Effector memory CD4-positive, alpha-beta T cell (primary cell): ENCODE results near the gene ATP8A2.

ENCODE experiments used
- DNase-seq, 3 donors: peaks; one replicate each; pipeline ENCODE4 v3.0.0-alpha.2; 2020
- H3K27ac ChIP-seq: 2 replicates; pipeline ENCODE4 v1.7.0; 2013; ENCODE audit warnings: mild to moderate bottlenecking, low read length, moderate library complexity; ENCODE audit not compliant: insufficient read depth, poor library complexity, severe bottlenecking
- H3K27me3 ChIP-seq: replicated peaks from 2 replicates; pipeline ENCODE4 v1.7.0; 2013; ENCODE audit warnings: mild to moderate bottlenecking, low read length; ENCODE audit not compliant: insufficient read depth, control insufficient read depth, poor library complexity, severe bottlenecking
- H3K36me3 ChIP-seq: 2 replicates; pipeline ENCODE4 v1.7.0; 2013; ENCODE audit warnings: mild to moderate bottlenecking, low read length, moderate library complexity; ENCODE audit not compliant: control insufficient read depth, insufficient read depth
- H3K4me1 ChIP-seq: 2 replicates; pipeline ENCODE4 v1.7.0; 2013; ENCODE audit warnings: low read length, mild to moderate bottlenecking; ENCODE audit not compliant: control insufficient read depth, insufficient read depth, poor library complexity, severe bottlenecking
- H3K4me3 ChIP-seq: 2 replicates; pipeline ENCODE4 v1.7.0; 2013; ENCODE audit warnings: low read length, low read depth, mild to moderate bottlenecking; ENCODE audit not compliant: insufficient read depth, poor library complexity, severe bottlenecking
- H3K9me3 ChIP-seq: 2 replicates; pipeline ENCODE4 v1.7.0; 2013; ENCODE audit warnings: mild to moderate bottlenecking, low read length, moderate library complexity; ENCODE audit not compliant: control insufficient read depth

ATP8A2 gene

DNA sequence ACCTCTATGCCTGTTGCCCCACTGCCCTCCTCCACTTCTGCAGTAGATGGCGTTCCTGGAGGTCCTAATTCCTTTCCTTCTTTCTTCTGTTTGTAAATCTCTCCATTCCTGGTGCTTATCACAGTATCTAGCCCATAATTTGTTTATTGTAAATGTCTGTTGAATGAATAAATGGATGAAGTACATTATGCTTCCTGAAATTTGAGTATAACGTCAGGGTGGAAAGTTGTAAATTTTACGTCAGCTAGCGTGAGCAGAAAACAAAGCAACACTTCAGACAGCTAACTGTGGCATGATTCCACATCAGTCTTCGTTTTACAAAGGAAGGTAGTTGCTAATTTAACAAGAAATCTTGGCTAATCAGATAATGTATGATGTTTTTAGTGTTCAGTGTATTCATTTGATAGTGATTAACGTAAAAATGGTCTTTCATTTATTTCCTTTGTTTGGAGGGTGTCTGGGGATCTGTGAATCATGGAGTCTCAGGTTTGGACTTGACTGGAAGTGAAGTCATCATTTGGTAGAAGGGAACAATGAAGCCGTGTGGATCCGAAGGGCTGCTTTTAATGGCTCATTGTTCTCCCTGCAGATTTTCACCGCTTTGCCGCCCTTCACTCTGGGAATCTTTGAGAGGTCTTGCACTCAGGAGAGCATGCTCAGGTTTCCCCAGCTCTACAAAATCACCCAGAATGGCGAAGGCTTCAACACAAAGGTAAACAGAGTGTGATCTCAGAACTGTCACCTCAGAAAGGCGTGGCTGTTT lies 465.0 kb downstream of the ATP8A2 start:
- Histone ChIP-seq H3K27ac (no peak overlapping the region), H3K36me3 (no peaks in the 10 kb centered on the region), H3K4me3 (no peak overlapping the region), H3K4me1 (no peaks in the 10 kb centered on the region), H3K27me3 (no peaks in the 10 kb centered on the region), H3K9me3 (no peaks in the 10 kb centered on the region)
- no peak for DNase-seq

DNA sequence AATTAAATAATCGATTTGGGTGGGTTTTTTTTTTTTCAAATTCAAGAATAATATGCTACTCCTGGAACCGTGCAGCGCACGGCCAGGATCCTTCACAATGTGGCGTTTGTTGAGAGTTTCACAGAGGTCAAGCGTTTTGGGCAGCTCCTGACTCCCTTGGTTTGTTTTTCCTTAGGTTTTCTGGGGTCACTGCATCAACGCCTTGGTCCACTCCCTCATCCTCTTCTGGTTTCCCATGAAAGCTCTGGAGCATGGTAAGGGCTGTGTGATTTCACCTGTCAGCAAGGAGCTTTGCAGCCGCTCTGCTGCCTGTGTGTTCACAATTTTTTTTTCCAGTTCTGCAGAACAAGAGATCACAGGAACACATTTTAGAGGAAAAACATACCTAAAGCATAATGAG lies 467.6 kb downstream of the ATP8A2 start:
- H3K27ac ChIP-seq, result no peak overlapping the region
- H3K9me3 ChIP-seq, result no peaks in the 10 kb centered on the region
- DNase-seq, result no peak
- H3K4me3 ChIP-seq, result no peak overlapping the region
- no peaks in the 10 kb centered on the region for H3K4me1 ChIP-seq
- no peaks in the 10 kb centered on the region for H3K27me3 ChIP-seq
- no peaks in the 10 kb centered on the region for H3K36me3 ChIP-seq

DNA sequence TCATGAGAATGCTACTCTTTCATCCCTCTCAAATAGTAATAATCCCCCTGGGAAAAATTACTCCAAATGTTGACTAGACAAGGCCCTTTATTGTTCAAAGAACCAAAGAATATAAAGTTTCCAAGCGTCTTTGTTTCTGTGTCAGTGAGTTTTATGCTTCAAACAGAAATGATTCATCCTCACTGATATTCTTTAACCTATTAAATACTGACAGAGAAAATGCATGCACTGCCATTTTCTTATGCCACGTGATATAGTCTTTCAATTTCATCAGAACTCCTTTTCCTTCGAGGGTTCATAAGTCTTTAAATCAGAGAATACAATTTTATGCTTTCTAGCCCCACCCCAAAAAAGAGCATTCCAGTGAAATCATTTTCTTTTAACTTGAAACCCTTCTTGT lies 468.5 kb downstream of the ATP8A2 start:
- H3K27ac ChIP-seq, result no peak overlapping the region
- no peaks in the 10 kb centered on the region for H3K36me3 ChIP-seq
- H3K4me1 ChIP-seq, result no peaks in the 10 kb centered on the region
- no peak for DNase-seq
- no peaks in the 10 kb centered on the region for H3K27me3 ChIP-seq
- no peaks in the 10 kb centered on the region for H3K9me3 ChIP-seq
- no peak overlapping the region for H3K4me3 ChIP-seq

DNA sequence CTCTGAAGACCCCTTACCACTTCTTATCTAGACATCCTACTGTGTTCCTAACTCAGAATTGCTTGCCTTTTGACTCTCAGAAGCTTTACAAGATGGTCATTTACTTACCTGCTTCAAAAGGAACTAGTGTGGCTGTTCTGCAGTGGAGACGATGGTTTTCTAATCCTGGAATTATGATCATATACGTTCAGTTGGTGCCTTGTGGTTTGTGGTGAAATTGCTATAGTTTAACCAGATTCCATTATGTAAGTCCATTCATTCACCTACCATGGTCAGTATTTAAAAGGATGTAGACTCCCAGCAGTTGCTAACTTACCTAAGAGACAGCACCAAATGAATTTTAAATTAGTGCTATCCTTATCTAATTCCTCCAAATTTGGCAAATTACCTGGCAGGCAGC lies 469.2 kb downstream of the ATP8A2 start:
- DNase-seq, result no peak
- Histone ChIP-seq H3K27ac (no peak overlapping the region), H3K36me3 (no peaks in the 10 kb centered on the region), H3K9me3 (no peaks in the 10 kb centered on the region), H3K4me3 (no peak overlapping the region), H3K27me3 (no peaks in the 10 kb centered on the region), H3K4me1 (no peaks in the 10 kb centered on the region)

DNA sequence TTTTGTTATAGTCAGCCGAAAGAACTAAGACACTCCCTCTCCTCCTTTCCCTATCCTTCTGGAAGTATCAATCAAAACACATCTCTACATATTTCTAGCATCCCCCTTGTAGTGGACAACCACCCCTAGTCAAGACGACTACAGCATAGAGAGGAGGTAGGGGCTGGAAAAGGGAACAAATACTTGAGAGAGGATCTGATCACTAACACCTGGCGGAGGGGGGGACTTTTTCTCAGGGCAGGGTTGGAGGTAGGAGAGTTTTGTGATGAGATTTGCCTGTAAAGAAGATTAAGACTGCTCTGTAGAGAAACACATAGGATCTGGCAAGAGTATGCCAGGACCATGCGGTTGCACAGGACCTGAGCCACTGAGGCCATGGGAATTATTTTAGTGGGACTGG lies 471.9 kb downstream of the ATP8A2 start:
- Histone ChIP-seq H3K36me3 (no peaks in the 10 kb centered on the region), H3K27me3 (no peaks in the 10 kb centered on the region), H3K4me1 (peaks cover 7% of the 10 kb centered on the region), H3K27ac (no peak overlapping the region), H3K9me3 (no peaks in the 10 kb centered on the region), H3K4me3 (no peak overlapping the region)
- DNase-seq, result no peak

DNA sequence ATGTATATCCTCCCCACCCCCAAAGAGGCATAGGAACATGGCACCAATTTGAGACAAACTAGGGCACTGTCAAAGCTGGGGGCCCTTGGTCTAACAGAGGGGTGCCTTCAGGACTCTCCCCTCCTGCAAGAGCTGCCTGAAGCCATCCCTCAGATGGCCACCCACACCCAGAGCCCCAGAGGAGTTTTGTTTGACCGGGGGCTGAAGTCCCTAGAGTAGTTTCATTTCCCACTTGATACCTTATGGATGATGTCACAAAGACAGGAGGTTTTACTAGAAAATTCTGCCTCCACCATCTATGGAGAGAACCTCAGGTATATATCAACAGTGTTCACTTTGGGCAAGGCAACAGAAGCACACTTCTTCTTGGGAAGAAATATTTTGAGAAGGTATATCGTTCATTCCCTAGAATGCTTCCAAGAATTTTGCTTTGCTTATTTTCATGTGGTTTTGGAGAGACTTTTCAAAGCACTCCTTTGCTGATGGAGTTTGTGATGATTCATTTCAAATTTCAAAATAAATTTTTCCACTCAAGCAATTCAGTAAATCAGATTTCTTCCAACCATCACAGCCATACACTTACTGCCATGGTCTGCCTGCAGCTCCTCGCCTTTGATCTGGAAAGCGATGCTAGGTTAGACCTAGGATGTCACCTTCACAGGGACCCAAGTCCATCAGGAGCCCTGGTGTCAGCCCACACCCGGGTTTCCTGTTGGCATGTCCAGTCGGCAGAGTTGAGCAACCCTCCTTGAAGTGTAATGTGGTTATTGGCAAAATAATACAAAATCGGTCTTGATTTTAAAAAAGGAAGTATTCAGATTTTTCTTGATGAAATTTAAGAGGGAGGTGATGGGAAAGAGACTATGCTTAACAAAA lies 473.0 kb downstream of the ATP8A2 start:
- no peak for DNase-seq
- Histone ChIP-seq H3K4me3 (no peak overlapping the region), H3K27me3 (no peaks in the 10 kb centered on the region), H3K36me3 (no peaks in the 10 kb centered on the region), H3K9me3 (no peaks in the 10 kb centered on the region), H3K4me1 (peaks cover 7% of the 10 kb centered on the region), H3K27ac (no peak overlapping the region)

DNA sequence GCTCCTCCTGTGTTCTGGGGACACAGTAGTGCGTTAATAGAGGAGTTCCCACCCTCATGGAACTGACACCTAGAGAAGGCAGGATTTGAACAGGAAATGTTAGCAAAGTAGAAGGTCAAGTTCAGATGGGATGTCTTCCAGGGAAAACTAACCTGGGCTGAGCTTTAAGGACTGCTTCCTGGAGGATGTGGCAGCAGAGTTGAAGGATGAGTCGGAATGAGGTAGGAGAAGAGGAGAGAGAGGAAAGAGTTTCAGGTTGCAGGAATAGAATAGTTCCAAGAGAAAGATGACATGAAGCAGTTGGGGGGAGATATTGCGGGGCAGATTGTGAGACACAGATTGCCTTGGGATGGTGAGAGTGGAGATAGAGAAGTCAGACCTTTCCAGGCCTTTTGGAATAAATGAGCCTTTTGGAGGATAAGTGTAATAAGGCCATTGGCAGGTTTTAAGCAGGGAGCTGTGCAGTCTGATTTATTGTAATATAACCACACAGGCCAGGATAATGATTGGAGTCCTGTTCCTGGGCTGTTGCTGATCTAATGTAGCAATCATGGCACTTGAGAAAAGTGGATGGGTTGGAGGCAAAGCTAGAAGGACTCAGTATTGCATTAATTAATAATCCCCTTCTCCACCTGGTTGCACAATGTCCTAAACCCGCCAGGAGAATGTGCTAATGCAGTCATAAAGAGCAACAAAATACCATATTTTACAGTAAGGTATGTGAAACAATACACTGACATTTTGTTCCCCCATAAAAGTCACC lies 474.6 kb downstream of the ATP8A2 start:
- Histone ChIP-seq H3K36me3 (no peaks in the 10 kb centered on the region), H3K9me3 (no peaks in the 10 kb centered on the region), H3K4me1 (peaks cover 7% of the 10 kb centered on the region), H3K27ac (peak overlapping the region; percentile 44), H3K4me3 (no peak overlapping the region), H3K27me3 (no peaks in the 10 kb centered on the region)
- DNase-seq, result no peak

DNA sequence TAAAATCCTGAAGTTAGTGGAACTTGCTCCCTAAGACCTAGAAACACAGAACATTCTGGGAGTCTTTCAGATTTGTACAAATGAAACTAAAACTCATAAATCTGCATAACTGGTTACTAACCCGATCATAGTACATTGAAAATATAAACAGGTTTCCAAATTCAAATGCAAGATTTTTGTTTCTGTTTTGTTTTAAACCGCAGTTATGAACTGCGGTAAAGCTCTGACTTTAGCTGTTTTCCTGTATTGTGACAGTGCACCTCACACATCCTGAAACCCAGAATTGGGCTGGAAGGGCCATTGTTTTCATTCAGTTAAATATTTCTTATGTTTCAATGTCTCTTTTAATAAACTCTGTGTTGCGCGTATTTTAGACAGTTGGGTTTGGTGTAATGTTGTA lies 475.4 kb downstream of the ATP8A2 start:
- DNase-seq, result no peak
- Histone ChIP-seq H3K9me3 (no peaks in the 10 kb centered on the region), H3K36me3 (no peaks in the 10 kb centered on the region), H3K4me1 (peaks cover 7% of the 10 kb centered on the region), H3K4me3 (no peak overlapping the region), H3K27me3 (no peaks in the 10 kb centered on the region), H3K27ac (peak overlapping the region; percentile 44)

DNA sequence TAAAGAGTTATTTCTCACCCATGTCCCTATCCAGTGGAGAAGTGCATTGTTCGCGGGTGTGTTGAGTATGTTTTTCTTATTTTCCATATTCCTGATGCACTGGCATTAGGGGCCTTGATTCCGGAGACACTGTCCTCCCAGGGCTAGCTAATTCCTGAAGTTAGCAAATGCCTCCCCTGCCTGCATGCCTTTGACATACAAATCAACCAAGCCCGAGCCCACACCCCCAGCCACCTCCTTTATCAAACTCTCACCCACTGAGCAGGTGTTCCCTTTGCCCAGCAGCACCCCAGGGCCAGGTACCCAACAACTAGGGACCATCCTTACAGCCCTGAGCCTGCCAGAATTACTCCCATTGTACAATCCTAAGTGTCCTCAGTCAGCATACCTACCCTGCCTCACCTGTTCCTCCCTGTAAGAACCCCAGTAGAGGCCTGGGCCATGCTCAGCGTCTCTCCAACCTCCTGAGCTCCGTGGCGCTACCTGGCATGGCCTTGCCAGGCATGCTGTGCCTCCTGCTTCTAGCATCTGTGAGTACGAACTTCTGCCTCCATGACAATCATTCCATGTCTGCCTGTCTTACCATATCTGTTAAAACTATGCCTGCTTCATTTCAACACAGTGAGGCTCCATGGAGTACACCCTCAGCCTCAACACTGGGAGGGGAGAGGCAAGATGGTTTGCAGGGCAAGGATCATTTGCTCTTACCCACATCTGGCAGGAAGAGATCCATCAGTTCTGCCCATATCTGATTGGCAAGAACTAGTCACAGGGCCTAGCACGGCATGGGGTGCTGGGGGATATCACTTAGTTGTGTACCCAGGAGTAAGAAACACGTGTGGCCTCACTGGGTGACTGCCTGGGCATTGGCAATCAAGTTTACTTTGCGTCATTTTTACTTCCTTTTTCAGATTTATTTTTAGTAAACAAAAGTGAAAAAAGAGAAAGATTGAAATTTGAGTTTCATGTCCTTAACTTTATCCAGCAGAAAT lies 476.2 kb downstream of the ATP8A2 start:
- Histone ChIP-seq H3K4me3 (no peak overlapping the region), H3K27me3 (no peaks in the 10 kb centered on the region), H3K36me3 (no peaks in the 10 kb centered on the region), H3K4me1 (peaks cover 7% of the 10 kb centered on the region), H3K9me3 (no peaks in the 10 kb centered on the region), H3K27ac (no peak overlapping the region)
- DNase-seq, result no peak
